A673 (cell line): ENCODE measurements around the gene GATAD2B. TPM values are rescaled to one million over a fixed set of nuclear protein-coding genes. Genes with fewer than 3 reads are reported as not detected.

Experiments used
- BruUV-seq: library from RNA; stranded (reverse); fragments of 400-500 nt; replicated peaks from 2 replicates; lab custom pipeline; 2021; lab: Mats Ljungman, UMichigan
- CTCF ChIA-PET: fragments of 300-600 bp; sonication (Branson Sonifier 250); formaldehyde crosslinking; loops from one replicate; lab custom pipeline; 2022; ENCODE audit warnings: antibody characterized with exemption; lab: Charles Lee
- POLR2A ChIA-PET: fragments of 300-600 bp; sonication (Branson Sonifier 250); formaldehyde crosslinking; loops from one replicate; lab custom pipeline; 2022; ENCODE audit warnings: antibody characterized with exemption; ENCODE audit not compliant: low non-redundant PET; lab: Charles Lee
- DNase-seq: peaks from one replicate; pipeline ENCODE4 v3.0.0-alpha.2; 2015; ENCODE audit warnings: low spot score
- H3K27ac ChIP-seq: fragments of 200-600 bp; sonication (generic); 2 replicates; pipeline ENCODE4 v1.5.1; 2016; ENCODE audit warnings: mixed run types, low read depth, mild to moderate bottlenecking, mixed read lengths, antibody characterized with exemption, low read length; ENCODE audit not compliant: poor library complexity, severe bottlenecking
- H3K27me3 ChIP-seq: fragments of 200-600 bp; sonication (generic); replicated peaks from 2 replicates; pipeline ENCODE4 v1.6.1; 2017; ENCODE audit warnings: mixed run types, low read depth, mild to moderate bottlenecking, mixed read lengths, antibody characterized with exemption, low read length; ENCODE audit not compliant: insufficient read depth, poor library complexity
- H3K36me3 ChIP-seq: fragments of 200-600 bp; sonication (generic); 2 replicates; pipeline ENCODE4 v1.6.1; 2016; ENCODE audit warnings: mixed run types, mild to moderate bottlenecking, mixed read lengths, antibody characterized with exemption, low read length; ENCODE audit not compliant: insufficient read depth, poor library complexity, severe bottlenecking
- H3K4me1 ChIP-seq: fragments of 200-600 bp; sonication (generic); 2 replicates; pipeline ENCODE4 v1.6.1; 2017; ENCODE audit warnings: mixed run types, mild to moderate bottlenecking, mixed read lengths, antibody characterized with exemption, low read length; ENCODE audit not compliant: insufficient read depth, poor library complexity, severe bottlenecking
- H3K4me3 ChIP-seq: fragments of 200-600 bp; sonication (generic); 2 replicates; pipeline ENCODE4 v1.5.1; 2016; ENCODE audit warnings: low read depth, mixed run types, mild to moderate bottlenecking, mixed read lengths, low read length; ENCODE audit not compliant: poor library complexity, severe bottlenecking
- H3K9me3 ChIP-seq: fragments of 200-600 bp; sonication (generic); 2 replicates; pipeline ENCODE4 v1.6.1; 2016; ENCODE audit warnings: mixed run types, low read depth, mild to moderate bottlenecking, mixed read lengths, antibody characterized with exemption, low read length; ENCODE audit not compliant: poor library complexity, severe bottlenecking
- EZH2 ChIP-seq: fragments of 200-600 bp; sonication (generic); IDR thresholded peaks from 2 replicates; pipeline ENCODE4 v1.6.1; 2017; ENCODE audit warnings: borderline replicate concordance, low read depth, mild to moderate bottlenecking, mixed read lengths, antibody characterized with exemption, low read length; ENCODE audit not compliant: poor library complexity, severe bottlenecking
- intact Hi-C: fragments of 100-400 bp; cut with micrococcal nuclease; formaldehyde crosslinking; loops from one replicate; pipeline ENCODE4 v1.10.0; 2022; ENCODE audit not compliant: unreplicated experiment
- total RNA-seq: library from RNA; stranded (reverse); gene quantifications from 2 replicates; pipeline ENCODE4 v1.2.3, GENCODE V29; 2021
- TF ChIP-seq, protein P1 (sequence below): fragments of 300-800, 200-600 bp; sonication (generic); conservative IDR thresholded peaks from 2 replicates; pipeline ENCODE4 v1.5.1; 2017; ENCODE audit warnings: low read depth, mild to moderate bottlenecking, antibody characterized with exemption, low read length, moderate library complexity, mixed read lengths

GATAD2B gene
- total RNA-seq, 1 experiment from 2014 or later, result 58.8 TPM

DNA sequence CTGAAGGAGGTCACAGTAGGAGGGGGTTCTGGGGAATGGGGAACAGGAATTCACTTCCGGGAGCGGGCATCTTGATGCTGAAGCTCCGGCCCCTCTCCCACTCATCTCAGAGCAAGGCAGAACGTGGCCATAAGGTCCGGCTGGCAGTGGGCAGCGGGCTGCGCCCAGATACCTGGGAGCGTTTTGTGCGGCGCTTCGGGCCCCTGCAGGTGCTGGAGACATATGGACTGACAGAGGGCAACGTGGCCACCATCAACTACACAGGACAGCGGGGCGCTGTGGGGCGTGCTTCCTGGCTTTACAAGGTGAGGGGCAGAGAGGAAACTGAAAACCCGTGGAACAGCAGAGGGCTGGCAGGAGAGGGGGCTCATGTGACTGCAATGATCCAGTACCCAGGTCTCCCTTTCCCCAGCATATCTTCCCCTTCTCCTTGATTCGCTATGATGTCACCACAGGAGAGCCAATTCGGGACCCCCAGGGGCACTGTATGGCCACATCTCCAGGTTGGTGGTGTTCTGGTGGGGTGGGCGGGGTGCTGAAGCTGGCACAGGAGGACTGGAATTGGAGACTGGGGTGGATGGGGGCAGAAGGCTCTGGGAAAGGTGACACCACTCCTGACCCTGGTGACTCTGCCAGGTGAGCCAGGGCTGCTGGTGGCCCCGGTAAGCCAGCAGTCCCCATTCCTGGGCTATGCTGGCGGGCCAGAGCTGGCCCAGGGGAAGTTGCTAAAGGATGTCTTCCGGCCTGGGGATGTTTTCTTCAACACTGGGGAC is 144.5 kb downstream of the GATAD2B start:
- intact Hi-C loops, result loop anchor here (10.0 kb wide), 1 partner anchor 263 kb away; no protein-coding TSS in a partner anchor
- ChIA-PET POLR2A (no interaction called here), CTCF (no interaction called here)
- BruUV-seq, result no TSS peak
- H3K36me3 ChIP-seq, result peaks cover under 1% of the 10 kb centered on the region
- no peak for DNase-seq
- H3K4me1 ChIP-seq, result peaks cover 20% of the 10 kb centered on the region
- no peak overlapping the region for H3K27ac ChIP-seq
- H3K27me3 ChIP-seq, result no peaks in the 10 kb centered on the region
- no peaks in the 10 kb centered on the region for H3K9me3 ChIP-seq
- no peak for TF ChIP-seq EZH2
- TF ChIP-seq, protein P1, sequence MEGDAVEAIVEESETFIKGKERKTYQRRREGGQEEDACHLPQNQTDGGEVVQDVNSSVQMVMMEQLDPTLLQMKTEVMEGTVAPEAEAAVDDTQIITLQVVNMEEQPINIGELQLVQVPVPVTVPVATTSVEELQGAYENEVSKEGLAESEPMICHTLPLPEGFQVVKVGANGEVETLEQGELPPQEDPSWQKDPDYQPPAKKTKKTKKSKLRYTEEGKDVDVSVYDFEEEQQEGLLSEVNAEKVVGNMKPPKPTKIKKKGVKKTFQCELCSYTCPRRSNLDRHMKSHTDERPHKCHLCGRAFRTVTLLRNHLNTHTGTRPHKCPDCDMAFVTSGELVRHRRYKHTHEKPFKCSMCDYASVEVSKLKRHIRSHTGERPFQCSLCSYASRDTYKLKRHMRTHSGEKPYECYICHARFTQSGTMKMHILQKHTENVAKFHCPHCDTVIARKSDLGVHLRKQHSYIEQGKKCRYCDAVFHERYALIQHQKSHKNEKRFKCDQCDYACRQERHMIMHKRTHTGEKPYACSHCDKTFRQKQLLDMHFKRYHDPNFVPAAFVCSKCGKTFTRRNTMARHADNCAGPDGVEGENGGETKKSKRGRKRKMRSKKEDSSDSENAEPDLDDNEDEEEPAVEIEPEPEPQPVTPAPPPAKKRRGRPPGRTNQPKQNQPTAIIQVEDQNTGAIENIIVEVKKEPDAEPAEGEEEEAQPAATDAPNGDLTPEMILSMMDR, result no peak
- H3K4me3 ChIP-seq, result no peak overlapping the region

DNA sequence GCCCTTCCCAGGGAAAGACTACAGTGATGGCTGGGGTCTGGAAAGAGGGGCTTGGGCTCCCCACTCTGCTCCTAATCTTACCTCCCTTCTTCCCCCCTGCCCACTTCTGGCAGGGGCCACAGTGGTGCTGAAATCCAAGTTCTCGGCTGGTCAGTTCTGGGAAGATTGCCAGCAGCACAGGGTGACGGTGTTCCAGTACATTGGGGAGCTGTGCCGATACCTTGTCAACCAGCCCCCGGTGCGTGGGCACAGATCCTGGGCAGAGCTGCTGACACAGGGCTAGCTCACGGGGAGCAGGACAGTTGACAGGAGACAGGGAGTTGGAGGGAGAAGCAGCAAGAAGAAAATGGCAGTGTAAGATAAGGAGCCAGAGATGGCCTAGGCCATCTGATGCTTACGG is 145.1 kb downstream of the GATAD2B start:
- ChIA-PET POLR2A (interaction anchor here (0.5 kb wide), 1 partner anchor 218 kb away, joined by 3 read pairs; no protein-coding TSS in a partner anchor), CTCF (no interaction called here)
- H3K9me3 ChIP-seq, result no peaks in the 10 kb centered on the region
- no peaks in the 10 kb centered on the region for H3K27me3 ChIP-seq
- no peak overlapping the region for H3K27ac ChIP-seq
- no peak for DNase-seq
- TF ChIP-seq, protein P1, result no peak
- TF ChIP-seq EZH2, result no peak
- no peak overlapping the region for H3K4me3 ChIP-seq
- intact Hi-C loops, result loop anchor here (10.0 kb wide), 1 partner anchor 263 kb away; no protein-coding TSS in a partner anchor
- BruUV-seq, result no TSS peak
- peaks cover 4% of the 10 kb centered on the region for H3K36me3 ChIP-seq
- peaks cover 15% of the 10 kb centered on the region for H3K4me1 ChIP-seq

DNA sequence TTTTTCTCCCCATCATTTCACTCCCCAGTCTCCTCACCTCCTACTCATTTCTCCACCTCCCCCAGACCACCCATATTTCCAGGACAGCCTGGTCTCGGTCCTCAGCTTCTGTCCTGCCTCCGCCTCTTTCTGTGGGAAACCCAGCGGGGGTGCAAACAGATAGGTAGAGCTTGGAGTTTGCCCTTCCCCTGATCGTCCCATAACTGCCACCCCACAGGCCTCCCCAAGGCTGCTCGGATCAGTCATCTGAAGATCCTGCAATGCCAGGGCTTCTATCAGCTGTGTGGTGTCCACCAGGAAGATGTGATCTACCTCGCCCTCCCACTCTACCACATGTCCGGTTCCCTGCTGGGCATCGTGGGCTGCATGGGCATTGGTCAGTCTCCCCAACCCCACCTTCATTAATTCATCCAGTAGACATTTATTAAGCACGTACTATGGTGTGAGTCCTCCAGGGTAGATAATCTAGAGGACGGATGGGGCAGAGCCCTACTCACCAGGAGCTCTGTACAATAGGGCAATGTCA is 145.9 kb downstream of the GATAD2B start:
- Histone ChIP-seq H3K4me1 (peaks cover 14% of the 10 kb centered on the region), H3K27me3 (no peaks in the 10 kb centered on the region), H3K4me3 (no peak overlapping the region), H3K27ac (no peak overlapping the region), H3K9me3 (no peaks in the 10 kb centered on the region), H3K36me3 (peaks cover 11% of the 10 kb centered on the region)
- TF ChIP-seq, protein P1, result no peak
- TF ChIP-seq EZH2, result no peak
- BruUV-seq, result no TSS peak
- no peak for DNase-seq
- ChIA-PET POLR2A (interaction anchor here (0.5 kb wide), 1 partner anchor 219 kb away, joined by 3 read pairs; no protein-coding TSS in a partner anchor), CTCF (interaction anchor here (0.7 kb wide), 1 partner anchor 209 kb away, joined by 4 read pairs; the partner anchor contains the start of gene RAB13)
- intact Hi-C loops, result loop anchor here (10.0 kb wide), 1 partner anchor 262 kb away; no protein-coding TSS in a partner anchor
